Measurements from ENCODE around the gene MCM7.
A peak's percentile ranks its signal among the peaks of the same experiment; 100 is the strongest.

MCM7 gene

GRCh38 chr7:100118388-100119071 lies 17.3 kb upstream of the MCM7 start:
- peak overlapping the region; percentile 91 for H3K9ac ChIP-seq (ENCODE audit: low read depth, low read length, poor library complexity, severe bottlenecking)
- H3K4me3 ChIP-seq (ENCODE audit: low read length, poor library complexity, severe bottlenecking) = peak overlapping the region; percentile 99
- peaks cover 24% of the 10 kb centered on the region for H3K79me2 ChIP-seq (ENCODE audit: insufficient read depth, low read length)
- H3K4me1 ChIP-seq (ENCODE audit: insufficient read depth, low read length, poor library complexity, severe bottlenecking) = peaks cover 14% of the 10 kb centered on the region
- no peaks in the 10 kb centered on the region for H3K27me3 ChIP-seq (ENCODE audit: insufficient read depth, low read length, poor library complexity, severe bottlenecking)
- no peaks in the 10 kb centered on the region for H3K9me2 ChIP-seq (replicated peaks; ENCODE audit: low read depth, low read length)
- H4K20me1 ChIP-seq (ENCODE audit: insufficient read depth, low read length, poor library complexity, severe bottlenecking) = peaks cover 4% of the 10 kb centered on the region
- H3K36me3 ChIP-seq (ENCODE audit: insufficient read depth, low read length) = peaks cover 4% of the 10 kb centered on the region; the same call in 1 of the 2 replicates
- no peaks in the 10 kb centered on the region for H3F3A ChIP-seq (ENCODE audit: low read depth)
- H2AFZ ChIP-seq (ENCODE audit: low read length) = peak overlapping the region; percentile 78
- no peak for TF ChIP-seq CTCF (conservative IDR thresholded peaks at IDR 0.05; ENCODE audit: low read length)
- no peak for TF ChIP-seq EZH2phosphoT487 (IDR thresholded peaks at IDR 0.05; ENCODE audit: borderline replicate concordance)
- H3K4me2 ChIP-seq (ENCODE audit: low read depth, low read length, poor library complexity, severe bottlenecking) = peak overlapping the region; percentile 91
- no peaks in the 10 kb centered on the region for H3K9me3 ChIP-seq (ENCODE audit: insufficient read depth, low read depth, low read length)

- Histone ChIP-seq H3K27me3 (ENCODE audit: insufficient read depth, low read length, poor library complexity, severe bottlenecking) (no peaks in the 10 kb centered on the region), H2AFZ (ENCODE audit: low read length) (no peak overlapping the region), H3K4me3 (ENCODE audit: low read length, poor library complexity, severe bottlenecking) (no peak overlapping the region), H3F3A (ENCODE audit: low read depth) (no peaks in the 10 kb centered on the region), H3K79me2 (ENCODE audit: insufficient read depth, low read length) (peaks cover 16% of the 10 kb centered on the region), H3K9me2 (replicated peaks; ENCODE audit: low read depth, low read length) (no peaks in the 10 kb centered on the region), H3K36me3 (ENCODE audit: insufficient read depth, low read length) (peaks cover 4% of the 10 kb centered on the region; the same call in 1 of the 2 replicates), H4K20me1 (ENCODE audit: insufficient read depth, low read length, poor library complexity, severe bottlenecking) (peaks cover 4% of the 10 kb centered on the region), H3K9ac (ENCODE audit: low read depth, low read length, poor library complexity, severe bottlenecking) (no peak overlapping the region), H3K4me1 (ENCODE audit: insufficient read depth, low read length, poor library complexity, severe bottlenecking) (peaks cover 6% of the 10 kb centered on the region), H3K9me3 (ENCODE audit: insufficient read depth, low read depth, low read length) (no peaks in the 10 kb centered on the region), H3K4me2 (ENCODE audit: low read depth, low read length, poor library complexity, severe bottlenecking) (no peak overlapping the region)
- TF ChIP-seq EZH2phosphoT487 (IDR thresholded peaks at IDR 0.05; ENCODE audit: borderline replicate concordance) (no peak), CTCF (conservative IDR thresholded peaks at IDR 0.05; ENCODE audit: low read length) (no peak)
Observed at GRCh38 chr7:100115026-100115425, 13.8 kb upstream of the MCM7 start.

GRCh38 chr7:100111914-100112313 lies 10.7 kb upstream of the MCM7 start:
- Histone ChIP-seq H3K4me2 (ENCODE audit: low read depth, low read length, poor library complexity, severe bottlenecking) (no peak overlapping the region), H3K9me2 (replicated peaks; ENCODE audit: low read depth, low read length) (no peaks in the 10 kb centered on the region), H3K36me3 (ENCODE audit: insufficient read depth, low read length) (peaks cover 15% of the 10 kb centered on the region; the same call in 1 of the 2 replicates), H3K4me3 (ENCODE audit: low read length, poor library complexity, severe bottlenecking) (no peak overlapping the region), H3K9ac (ENCODE audit: low read depth, low read length, poor library complexity, severe bottlenecking) (no peak overlapping the region), H3K79me2 (ENCODE audit: insufficient read depth, low read length) (no peaks in the 10 kb centered on the region), H2AFZ (ENCODE audit: low read length) (no peak overlapping the region), H3K4me1 (ENCODE audit: insufficient read depth, low read length, poor library complexity, severe bottlenecking) (no peaks in the 10 kb centered on the region), H4K20me1 (ENCODE audit: insufficient read depth, low read length, poor library complexity, severe bottlenecking) (no peaks in the 10 kb centered on the region), H3K27me3 (ENCODE audit: insufficient read depth, low read length, poor library complexity, severe bottlenecking) (no peaks in the 10 kb centered on the region), H3K9me3 (ENCODE audit: insufficient read depth, low read depth, low read length) (no peaks in the 10 kb centered on the region), H3F3A (ENCODE audit: low read depth) (no peaks in the 10 kb centered on the region)
- TF ChIP-seq CTCF (conservative IDR thresholded peaks at IDR 0.05; ENCODE audit: low read length) (no peak), EZH2phosphoT487 (IDR thresholded peaks at IDR 0.05; ENCODE audit: borderline replicate concordance) (no peak)
